Mucosa of descending colon (tissue), 3 donors: ENCODE measurements around the gene HEYL. TPM values are rescaled to one million over a fixed set of nuclear protein-coding genes. Genes with fewer than 3 reads are reported as not detected.

Experiments used
- ATAC-seq: fragments of 200-7000 bp; cut with Tn5 transposase; one replicate; pipeline ENCODE4 v1.9.1; 2020; ENCODE audit warnings: mild to moderate bottlenecking, moderate library complexity
- DNase-seq, 3 donors: peaks; one replicate each; pipeline ENCODE4 v3.0.0-alpha.2; 2020
- H3K36me3 ChIP-seq: fragments of 200-600 bp; one replicate; pipeline ENCODE4 v1.8.0; 2021; ENCODE audit warnings: low read depth, mild to moderate bottlenecking
- H3K4me1 ChIP-seq: fragments of 200-600 bp; one replicate; pipeline ENCODE4 v1.8.0; 2021; ENCODE audit warnings: low read depth, mild to moderate bottlenecking
- H3K4me3 ChIP-seq: fragments of 200-600 bp; one replicate; pipeline ENCODE4 v1.8.0; 2021; ENCODE audit warnings: mild to moderate bottlenecking
- H3K9me3 ChIP-seq: fragments of 200-600 bp; one replicate; pipeline ENCODE4 v1.8.0; 2021; ENCODE audit warnings: mild to moderate bottlenecking
- intact Hi-C, 2 donors: fragments of 100-400 bp; cut with DNase I in 1 of 2; cut with micrococcal nuclease in 1 of 2; formaldehyde crosslinking; loops; one replicate each; pipeline versions ENCODE4 v1.11.0 to v1.11.1; 2022; cut with DNase I, micrococcal nuclease
- total RNA-seq, 3 donors: library from RNA; stranded (reverse); fragmentation: NEBNext Ultra II Directional in 2 of 3; extraction: Animal tissue kit (Norgen Biotek cat#: 25700) in 2 of 3; gene quantifications; one replicate each; pipeline versions ENCODE4 v1.2.1 to v1.2.4, GENCODE V29; 2021 to 2023
- TF ChIP-seq, protein P1 (sequence below): fragments of 200-600 bp; IDR thresholded peaks from one replicate; pipeline ENCODE4 v1.8.0; 2022; ENCODE audit warnings: antibody characterized with exemption, mild to moderate bottlenecking
- donor health status: DM: no; HTN: no; CAD: no; lungs with moderate emphysema.
- donor health status: DM: no; HTN: no; CAD: no.
- donor health status: DM: no; HTN: yes; CAD: no.

Gene HEYL
- total RNA-seq, 3 donors from 2014 or later: 2.3 to 3.5 (median 2.4) TPM

DNA sequence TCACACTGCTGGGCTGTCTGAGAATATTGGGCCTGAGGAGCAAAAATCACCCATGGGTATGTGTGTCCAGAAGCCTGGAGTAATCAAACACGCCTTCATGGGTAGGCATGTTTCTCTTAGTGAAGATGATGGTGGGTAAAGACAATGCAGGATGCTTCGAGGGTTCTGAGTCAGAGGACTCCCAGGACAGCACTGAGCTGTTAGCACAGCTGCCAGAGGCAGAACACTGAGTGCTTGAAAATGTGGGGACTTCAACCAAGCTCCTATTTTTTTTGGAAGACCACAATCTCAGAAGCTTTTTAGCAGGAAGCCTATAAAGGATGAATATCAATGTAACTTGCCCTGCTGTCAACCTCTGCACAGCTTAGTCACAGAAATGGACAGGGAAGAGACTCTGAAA, 40.4 kb upstream of the HEYL start:
- H3K9me3 ChIP-seq: no peaks in the 10 kb centered on the region
- ATAC-seq: no peak
- intact Hi-C loops: no loop called here
- DNase-seq: no peak
- no peaks in the 10 kb centered on the region for H3K4me1 ChIP-seq
- no peaks in the 10 kb centered on the region for H3K36me3 ChIP-seq
- no peak overlapping the region for H3K4me3 ChIP-seq
- TF ChIP-seq, protein P1, sequence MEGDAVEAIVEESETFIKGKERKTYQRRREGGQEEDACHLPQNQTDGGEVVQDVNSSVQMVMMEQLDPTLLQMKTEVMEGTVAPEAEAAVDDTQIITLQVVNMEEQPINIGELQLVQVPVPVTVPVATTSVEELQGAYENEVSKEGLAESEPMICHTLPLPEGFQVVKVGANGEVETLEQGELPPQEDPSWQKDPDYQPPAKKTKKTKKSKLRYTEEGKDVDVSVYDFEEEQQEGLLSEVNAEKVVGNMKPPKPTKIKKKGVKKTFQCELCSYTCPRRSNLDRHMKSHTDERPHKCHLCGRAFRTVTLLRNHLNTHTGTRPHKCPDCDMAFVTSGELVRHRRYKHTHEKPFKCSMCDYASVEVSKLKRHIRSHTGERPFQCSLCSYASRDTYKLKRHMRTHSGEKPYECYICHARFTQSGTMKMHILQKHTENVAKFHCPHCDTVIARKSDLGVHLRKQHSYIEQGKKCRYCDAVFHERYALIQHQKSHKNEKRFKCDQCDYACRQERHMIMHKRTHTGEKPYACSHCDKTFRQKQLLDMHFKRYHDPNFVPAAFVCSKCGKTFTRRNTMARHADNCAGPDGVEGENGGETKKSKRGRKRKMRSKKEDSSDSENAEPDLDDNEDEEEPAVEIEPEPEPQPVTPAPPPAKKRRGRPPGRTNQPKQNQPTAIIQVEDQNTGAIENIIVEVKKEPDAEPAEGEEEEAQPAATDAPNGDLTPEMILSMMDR: no peak

DNA sequence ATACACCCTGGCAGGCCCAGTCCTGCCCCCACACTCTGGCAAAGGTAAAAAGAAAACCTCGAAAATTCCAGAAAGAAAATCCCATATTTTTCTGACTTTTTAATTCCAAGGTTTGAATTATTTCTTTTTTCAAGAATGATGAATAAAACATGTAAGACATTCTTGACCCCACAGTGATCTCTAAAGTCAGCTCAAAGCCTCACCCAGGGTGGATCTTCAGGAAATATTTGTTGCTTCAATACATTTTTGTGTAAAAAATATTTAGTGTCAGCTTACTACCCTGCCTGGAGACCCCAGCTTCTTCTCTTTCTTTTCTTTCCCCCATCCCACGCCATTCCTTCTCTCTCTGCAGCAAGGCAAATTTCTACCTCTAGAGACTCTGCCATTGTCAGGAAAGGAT, 39.4 kb upstream of the HEYL start:
- Histone ChIP-seq H3K36me3 (no peaks in the 10 kb centered on the region), H3K4me3 (no peak overlapping the region), H3K4me1 (no peaks in the 10 kb centered on the region), H3K9me3 (no peaks in the 10 kb centered on the region)
- intact Hi-C loops: no loop called here
- no peak for ATAC-seq
- DNase-seq: no peak
- TF ChIP-seq, protein P1: no peak

DNA sequence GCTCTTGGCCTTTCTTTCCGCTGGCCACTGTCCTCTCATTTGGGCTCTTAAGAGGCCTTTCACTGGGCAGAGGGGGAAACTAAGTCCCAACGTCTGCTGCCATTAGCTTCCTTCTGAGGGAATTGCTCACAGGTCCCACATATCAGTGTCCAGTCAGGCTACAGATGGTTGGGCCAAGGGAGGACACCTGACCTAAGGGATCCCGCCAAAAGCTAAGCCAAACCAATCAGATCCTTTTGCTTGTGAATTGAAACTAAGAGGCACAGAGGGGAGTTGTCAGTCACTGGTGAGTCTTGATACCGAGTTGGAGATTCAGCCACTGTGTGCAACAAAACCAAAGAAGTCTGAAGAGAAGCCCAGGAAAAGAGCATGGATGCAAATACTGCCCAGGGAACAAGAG, 38.2 kb upstream of the HEYL start:
- no peak for ATAC-seq
- TF ChIP-seq, protein P1: no peak
- intact Hi-C loops: no loop called here
- H3K4me3 ChIP-seq: no peak overlapping the region
- no peaks in the 10 kb centered on the region for H3K9me3 ChIP-seq
- no peaks in the 10 kb centered on the region for H3K4me1 ChIP-seq
- H3K36me3 ChIP-seq: no peaks in the 10 kb centered on the region
- DNase-seq: no peak

DNA sequence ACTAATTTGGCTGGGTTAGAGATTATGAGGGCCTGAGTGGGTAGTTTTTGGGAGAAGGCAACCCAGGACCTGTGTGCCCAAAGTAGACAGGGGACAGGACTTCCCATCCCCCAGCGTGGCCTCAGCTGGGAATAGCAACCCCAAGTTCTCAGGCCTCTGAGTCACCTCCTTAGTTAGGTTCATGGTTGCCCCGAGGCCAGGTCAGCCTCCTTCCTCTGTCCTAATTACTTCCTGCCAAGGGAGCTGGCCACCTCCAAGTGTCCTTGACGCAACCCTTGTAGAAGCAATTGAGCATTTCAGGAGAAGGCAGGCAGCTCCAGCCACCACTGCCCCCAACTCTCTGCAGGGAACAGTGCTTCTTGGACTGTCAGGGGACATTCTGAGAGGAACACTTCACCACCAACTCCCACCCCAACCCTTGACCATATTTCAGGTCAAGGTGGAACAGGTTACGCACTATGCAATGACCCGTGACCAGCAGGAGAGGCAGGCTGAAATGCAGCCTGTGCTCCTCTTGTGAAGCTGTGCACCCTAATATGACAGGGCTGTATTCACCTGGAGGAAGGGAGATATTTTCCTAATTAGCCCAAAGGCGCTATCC, 37.6 kb upstream of the HEYL start:
- H3K36me3 ChIP-seq: no peaks in the 10 kb centered on the region
- no peaks in the 10 kb centered on the region for H3K9me3 ChIP-seq
- intact Hi-C loops: no loop called here
- ATAC-seq (no peak), DNase-seq (no peak)
- TF ChIP-seq, protein P1: no peak
- no peak overlapping the region for H3K4me3 ChIP-seq
- H3K4me1 ChIP-seq: no peaks in the 10 kb centered on the region

DNA sequence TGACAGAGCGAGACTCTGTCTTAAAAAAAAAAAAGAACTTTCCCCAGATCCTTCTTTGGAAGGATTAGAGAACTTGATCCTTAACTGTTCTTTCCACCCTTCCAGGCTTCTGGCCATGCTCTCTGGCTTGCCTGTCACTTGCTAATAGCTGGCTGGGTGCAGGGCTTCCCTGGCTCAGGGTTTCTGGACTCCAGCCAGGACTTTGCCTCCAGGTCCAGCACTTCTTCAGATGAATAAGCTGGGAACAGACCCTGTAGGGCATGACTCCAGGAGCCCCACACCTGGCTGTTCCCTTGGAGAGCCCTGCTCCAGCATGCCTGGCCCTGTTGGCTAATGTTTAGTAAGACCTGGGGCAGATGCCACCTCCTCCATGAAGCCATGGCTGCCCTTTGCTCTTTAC, 35.8 kb upstream of the HEYL start:
- Histone ChIP-seq H3K4me1 (no peaks in the 10 kb centered on the region), H3K9me3 (no peaks in the 10 kb centered on the region), H3K36me3 (no peaks in the 10 kb centered on the region), H3K4me3 (no peak overlapping the region)
- intact Hi-C loops: no loop called here
- TF ChIP-seq, protein P1: no peak
- no peak for DNase-seq
- ATAC-seq: no peak

DNA sequence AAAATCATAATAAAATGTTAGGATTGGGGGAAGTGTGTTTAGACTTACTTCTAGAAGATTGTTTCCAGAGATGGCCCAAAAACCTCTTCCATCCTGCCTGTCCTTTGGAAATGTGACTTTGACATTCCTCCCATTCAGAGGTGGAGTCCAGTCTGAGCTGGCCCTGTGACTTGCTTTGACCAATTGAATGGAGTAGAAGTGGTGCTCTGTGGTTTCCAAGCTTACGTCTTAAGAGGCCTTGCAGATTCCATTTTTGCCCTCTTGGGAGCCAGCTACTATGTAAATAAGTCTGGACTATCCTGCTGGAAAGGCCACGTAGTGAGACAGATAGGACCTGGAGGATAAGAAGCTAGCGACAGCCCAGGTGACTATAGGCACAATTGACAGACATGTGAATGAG, 33.8 kb upstream of the HEYL start:
- intact Hi-C loops: no loop called here
- Histone ChIP-seq H3K4me1 (no peaks in the 10 kb centered on the region), H3K9me3 (no peaks in the 10 kb centered on the region), H3K36me3 (no peaks in the 10 kb centered on the region), H3K4me3 (no peak overlapping the region)
- ATAC-seq (no peak), DNase-seq (no peak)
- TF ChIP-seq, protein P1: no peak
